ENCODE results near the gene ABHD15. TPM values are rescaled to one million over a fixed set of nuclear protein-coding genes. Genes with fewer than 3 reads are reported as not detected.
A peak's percentile ranks its signal among the peaks of the same experiment; 100 is the strongest.

The ABHD15 gene
- total RNA-seq, 1 donor from 2014 or later: 5.0 TPM

GRCh38 chr17:29595107-29595942, 28.5 kb upstream of the ABHD15 start:
- DNase-seq (ENCODE audit: low read depth in 2 of 2): peak in 1 of 2 donors; percentile 29

GRCh38 chr17:29594519-29595090, 27.8 kb upstream of the ABHD15 start:
- no peak for DNase-seq (ENCODE audit: low read depth in 2 of 2)

GRCh38 chr17:29593591-29594518, 27.0 kb upstream of the ABHD15 start:
- peak in 1 of 2 donors; percentile 40 for DNase-seq (ENCODE audit: low read depth in 2 of 2)

DNA sequence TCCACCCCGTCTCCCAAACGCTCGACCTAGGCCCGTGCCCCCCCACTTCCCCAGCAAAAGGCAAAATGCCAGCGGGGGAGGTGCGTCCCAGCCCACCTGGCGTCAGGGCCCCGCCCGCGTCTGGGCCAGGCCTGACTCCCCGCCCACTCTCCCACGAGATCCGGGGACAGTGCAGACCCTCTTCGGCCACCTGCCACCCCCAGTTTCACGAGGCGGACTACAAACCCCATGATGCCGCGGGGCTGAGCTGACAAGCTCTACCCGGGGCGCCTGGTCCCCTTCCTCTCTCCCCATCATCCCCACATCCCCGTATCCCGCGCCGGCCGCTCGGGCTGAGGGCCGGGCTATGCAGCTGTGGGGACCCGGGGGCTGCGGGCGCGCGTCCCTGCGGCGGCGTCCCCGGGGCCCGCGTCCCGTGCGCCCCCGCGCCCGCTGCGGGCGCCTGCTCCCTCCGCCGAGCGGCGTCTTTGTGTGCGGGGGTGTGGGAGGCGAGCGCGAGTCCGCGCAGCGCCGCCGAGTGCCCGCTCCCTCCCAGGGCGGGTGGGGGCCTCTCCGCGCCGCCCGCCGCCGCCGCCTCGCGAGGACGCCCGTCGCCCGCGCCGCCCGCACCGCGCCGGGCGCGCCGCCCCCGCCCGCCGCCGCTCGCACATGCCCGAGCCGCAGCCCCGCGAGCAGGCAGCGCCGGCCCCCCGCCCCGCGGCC, 26.2 kb upstream of the ABHD15 start, which contains the start of gene ANKRD13B:
TSS of gene ANKRD13B (plus strand) at position 283 of the 702 bp plus-strand sequence. CDS start 490 bp downstream, outside the sequence.
- DNase-seq (ENCODE audit: low read depth in 2 of 2): peak in 1 of 2 donors; percentile 43

DNA sequence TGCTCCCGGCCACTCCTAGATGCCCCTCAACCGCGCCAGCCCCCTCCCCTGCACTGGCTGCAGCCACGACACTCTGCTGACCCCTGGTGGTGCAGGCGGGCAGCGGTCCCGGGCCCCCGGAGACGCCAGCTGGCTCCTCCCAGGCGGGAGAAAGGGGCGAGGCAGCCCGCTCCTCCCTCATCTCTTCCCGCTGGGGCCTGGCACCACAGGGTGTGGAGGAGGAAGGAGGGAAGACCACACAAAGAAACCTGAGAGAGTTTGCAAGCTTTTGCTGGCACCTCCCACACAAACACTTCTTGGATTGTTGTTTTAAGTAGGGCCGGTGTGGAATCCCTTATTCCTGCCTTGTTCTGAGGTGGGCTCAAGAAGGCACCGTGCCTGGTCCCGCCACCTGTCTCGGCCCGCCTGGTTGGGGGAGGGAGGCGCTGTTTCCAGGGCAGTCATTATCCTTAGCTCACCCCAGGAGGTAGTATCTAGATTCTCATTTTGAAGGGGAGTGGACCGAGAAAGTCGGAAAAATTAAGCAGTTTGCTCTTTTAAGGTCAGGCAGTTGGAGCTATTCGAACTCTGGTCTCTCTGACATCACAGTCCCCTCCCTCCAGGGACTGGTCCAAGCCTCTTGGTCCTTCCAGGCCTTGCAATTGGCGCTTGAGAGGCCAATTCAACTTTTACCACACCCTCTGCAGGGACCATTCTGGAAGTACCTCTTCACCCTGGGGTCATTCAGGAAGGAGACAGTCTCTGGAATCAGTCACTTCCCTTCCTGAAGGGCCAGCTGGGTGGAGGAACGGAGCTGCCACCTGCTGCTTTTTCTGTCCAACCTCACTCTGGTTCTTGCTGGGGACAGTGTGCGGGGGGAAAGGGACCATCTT, 25.1 kb upstream of the ABHD15 start:
- peak in 1 of 2 donors; percentile 89 for DNase-seq (ENCODE audit: low read depth in 2 of 2)

GRCh38 chr17:29591146-29591736, 24.4 kb upstream of the ABHD15 start:
- peak in 1 of 2 donors; percentile 83 for DNase-seq (ENCODE audit: low read depth in 2 of 2)

GRCh38 chr17:29590411-29591145, 23.7 kb upstream of the ABHD15 start:
- DNase-seq (ENCODE audit: low read depth in 2 of 2): peak in 1 of 2 donors; percentile 31

GRCh38 chr17:29589524-29590410, 22.9 kb upstream of the ABHD15 start, which contains the start of gene GIT1:
Gene GIT1 (minus strand): TSS chr17:29589648. CDS start chr17:29589378, 270 bp downstream.
- peak in 1 of 2 donors; percentile 88 for DNase-seq (ENCODE audit: low read depth in 2 of 2)

- peak in 1 of 2 donors; percentile 34 for DNase-seq (ENCODE audit: low read depth in 2 of 2)
Observed at GRCh38 chr17:29588562-29589411, 21.9 kb upstream of the ABHD15 start.

DNA sequence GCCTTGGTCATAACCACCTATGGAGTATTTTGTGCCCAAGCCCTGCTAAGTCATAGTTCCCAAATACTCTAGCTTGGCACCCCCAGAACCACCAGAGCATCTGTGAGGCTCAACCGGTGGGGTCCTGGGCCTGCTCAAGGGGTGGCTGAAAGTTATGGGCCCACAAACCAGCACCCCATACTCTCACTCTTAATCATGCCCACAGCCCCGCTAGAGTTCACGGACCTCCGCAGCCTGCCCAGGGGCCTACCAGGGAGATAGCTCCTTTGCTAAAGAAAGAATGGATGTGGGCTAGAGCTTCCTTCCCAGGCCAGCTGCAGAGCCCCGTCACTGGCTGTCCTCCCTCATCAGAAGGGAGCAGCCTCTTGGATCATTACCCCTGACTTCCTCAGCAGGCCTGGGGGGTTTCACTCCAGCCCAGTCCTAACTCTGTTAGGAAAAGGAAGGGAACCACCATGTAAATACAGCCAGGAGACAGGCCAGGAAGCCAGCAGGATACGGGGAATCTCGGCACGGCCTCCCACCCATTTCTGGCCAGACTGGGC, 21.3 kb upstream of the ABHD15 start:
- peak in 1 of 2 donors; percentile 33 for DNase-seq (ENCODE audit: low read depth in 2 of 2)

- no peak for DNase-seq (ENCODE audit: low read depth in 2 of 2)
Observed at GRCh38 chr17:29587591-29587990, 20.8 kb upstream of the ABHD15 start.

GRCh38 chr17:29586676-29587469, 20.0 kb upstream of the ABHD15 start:
- no peak for DNase-seq (ENCODE audit: low read depth in 2 of 2)

DNA sequence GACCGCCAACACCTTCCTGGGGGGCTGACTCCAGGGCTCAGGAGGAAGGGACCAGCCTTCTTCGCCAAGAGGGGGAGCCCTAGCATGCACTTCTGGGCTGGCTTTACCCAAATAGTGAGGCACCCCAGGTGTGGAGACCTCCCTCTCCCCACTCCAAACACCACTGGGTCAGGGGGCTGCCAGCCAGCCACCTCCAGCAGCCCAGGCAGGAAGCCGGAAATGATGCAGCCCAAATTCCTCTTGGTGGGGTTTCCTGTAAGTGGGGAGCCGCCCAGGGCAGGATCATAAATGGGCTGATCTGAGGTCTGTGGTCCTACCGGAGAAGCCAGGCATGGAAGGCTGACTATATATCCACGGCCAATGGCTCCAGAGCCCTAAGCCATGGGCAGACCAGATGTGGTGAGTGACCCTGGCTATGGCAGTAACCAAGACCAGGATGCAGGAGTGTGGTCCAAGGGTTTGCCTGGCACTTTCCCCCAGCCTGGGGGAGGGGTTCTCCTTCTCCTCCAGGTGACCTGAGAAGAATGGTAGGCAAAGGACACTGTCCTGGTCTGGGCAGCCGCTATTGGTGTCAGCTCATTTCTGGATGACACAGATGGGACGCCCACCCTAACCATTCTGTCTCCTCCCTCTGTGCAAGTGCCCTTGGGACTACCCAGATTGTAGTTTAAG, 18.4 kb upstream of the ABHD15 start:
- DNase-seq (ENCODE audit: low read depth in 2 of 2): peak; percentile 74 to 78

DNA sequence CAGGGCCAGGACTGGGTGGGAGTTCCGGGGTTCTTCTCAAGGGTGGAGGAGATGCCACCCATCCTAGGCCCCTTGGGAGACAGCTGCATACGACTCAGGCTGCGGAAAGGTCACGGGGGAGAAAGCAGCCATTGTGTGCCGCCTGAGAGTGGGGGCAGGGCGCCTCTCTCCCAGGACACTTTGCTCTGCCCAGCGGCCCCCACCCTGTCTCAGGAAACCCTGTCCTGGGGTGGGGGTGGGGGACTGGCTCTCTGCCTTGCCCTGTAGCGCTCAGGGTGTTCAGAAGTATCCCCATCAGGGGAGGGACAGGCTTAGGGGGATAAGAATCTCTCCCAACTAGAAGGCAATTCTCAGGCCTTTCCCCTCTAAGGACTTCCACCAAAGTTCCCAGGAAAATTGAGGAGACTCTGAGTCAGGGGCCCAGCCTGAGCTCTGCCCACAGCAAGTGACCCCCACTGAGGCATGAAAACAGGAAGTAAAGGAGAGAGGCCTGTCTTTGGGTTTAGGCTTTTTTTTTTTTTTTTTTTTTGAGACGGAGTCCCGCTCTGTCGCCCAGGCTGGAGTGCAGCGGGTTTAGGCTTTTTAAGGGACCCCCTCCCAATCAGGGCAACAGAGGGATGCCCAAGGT, 17.7 kb upstream of the ABHD15 start:
- DNase-seq (ENCODE audit: low read depth in 2 of 2): peak in 1 of 2 donors; percentile 23
